DOHH2 (cell line): ENCODE data around the gene SLC49A3.

Experiments
- H3F3A ChIP-seq: fragments of 200-600 bp; sonication (generic), shearing (Covaris generic); 2 replicates; pipeline ENCODE4 v1.6.0; 2016; ENCODE audit warnings: antibody characterized with exemption, mild to moderate bottlenecking; ENCODE audit not compliant: control insufficient read depth, insufficient read depth
- H3K27ac ChIP-seq: fragments of 200-600 bp; sonication (generic); 2 replicates; pipeline ENCODE4 v1.5.1; 2014; ENCODE audit warnings: low read depth, mild to moderate bottlenecking, low read length, moderate library complexity
- H3K27me3 ChIP-seq: fragments of 200-600 bp; sonication (generic); 2 replicates; pipeline ENCODE4 v1.6.1; 2014; ENCODE audit warnings: mild to moderate bottlenecking, low read length, mixed read lengths; ENCODE audit not compliant: control insufficient read depth
- H3K36me3 ChIP-seq: fragments of 200-600 bp; sonication (generic); 2 replicates; pipeline ENCODE4 v1.6.1; 2014; ENCODE audit warnings: mild to moderate bottlenecking, low read length, moderate library complexity, mixed read lengths; ENCODE audit not compliant: control insufficient read depth
- H3K4me1 ChIP-seq: fragments of 200-600 bp; sonication (generic); 2 replicates; pipeline ENCODE4 v1.6.1; 2014; ENCODE audit warnings: mild to moderate bottlenecking, low read length, mixed read lengths; ENCODE audit not compliant: control insufficient read depth
- H3K4me2 ChIP-seq: fragments of 200-600 bp; sonication (generic); 2 replicates; pipeline ENCODE4 v1.6.0; 2014; ENCODE audit warnings: mild to moderate bottlenecking, low read length, moderate library complexity
- H3K4me3 ChIP-seq: fragments of 200-600 bp; sonication (generic); 2 replicates; pipeline ENCODE4 v1.5.1; 2014; ENCODE audit warnings: mild to moderate bottlenecking, low read length, mixed read lengths
- H3K79me2 ChIP-seq: fragments of 200-600 bp; sonication (generic); 2 replicates; pipeline ENCODE4 v1.6.1; 2014; ENCODE audit warnings: mild to moderate bottlenecking, low read length, mixed read lengths; ENCODE audit not compliant: control insufficient read depth
- H3K9me2 ChIP-seq: fragments of 200-600 bp; sonication (generic); replicated peaks from 2 replicates; pipeline ENCODE4 v1.6.1; 2014; ENCODE audit warnings: mild to moderate bottlenecking, low read length, mixed read lengths; ENCODE audit not compliant: control insufficient read depth
- H3K9me3 ChIP-seq: fragments of 200-600 bp; sonication (generic); 2 replicates; pipeline ENCODE4 v1.6.1; 2014; ENCODE audit warnings: antibody characterized with exemption, low read length, mixed read lengths; ENCODE audit not compliant: control insufficient read depth, insufficient read depth
- H4K20me1 ChIP-seq: fragments of 200-600 bp; sonication (generic); 2 replicates; pipeline ENCODE4 v1.6.0; 2014; ENCODE audit warnings: low read depth, mild to moderate bottlenecking, antibody characterized with exemption, low read length, moderate library complexity; ENCODE audit not compliant: control insufficient read depth, insufficient read depth
- CTCF ChIP-seq: fragments of 200-600 bp; sonication (generic); IDR thresholded peaks from one replicate; pipeline ENCODE4 v1.5.1; 2014; ENCODE audit warnings: antibody characterized with exemption, mild to moderate bottlenecking, low read depth, low read length; ENCODE audit not compliant: poor library complexity, severe bottlenecking
- EZH2phosphoT487 ChIP-seq: fragments of 200-600 bp; sonication (generic); IDR thresholded peaks from 2 replicates; pipeline ENCODE4 v1.6.1; 2017; ENCODE audit warnings: borderline replicate concordance, mild to moderate bottlenecking, antibody characterized with exemption, low read length, moderate library complexity, mixed read lengths

The SLC49A3 gene

DNA sequence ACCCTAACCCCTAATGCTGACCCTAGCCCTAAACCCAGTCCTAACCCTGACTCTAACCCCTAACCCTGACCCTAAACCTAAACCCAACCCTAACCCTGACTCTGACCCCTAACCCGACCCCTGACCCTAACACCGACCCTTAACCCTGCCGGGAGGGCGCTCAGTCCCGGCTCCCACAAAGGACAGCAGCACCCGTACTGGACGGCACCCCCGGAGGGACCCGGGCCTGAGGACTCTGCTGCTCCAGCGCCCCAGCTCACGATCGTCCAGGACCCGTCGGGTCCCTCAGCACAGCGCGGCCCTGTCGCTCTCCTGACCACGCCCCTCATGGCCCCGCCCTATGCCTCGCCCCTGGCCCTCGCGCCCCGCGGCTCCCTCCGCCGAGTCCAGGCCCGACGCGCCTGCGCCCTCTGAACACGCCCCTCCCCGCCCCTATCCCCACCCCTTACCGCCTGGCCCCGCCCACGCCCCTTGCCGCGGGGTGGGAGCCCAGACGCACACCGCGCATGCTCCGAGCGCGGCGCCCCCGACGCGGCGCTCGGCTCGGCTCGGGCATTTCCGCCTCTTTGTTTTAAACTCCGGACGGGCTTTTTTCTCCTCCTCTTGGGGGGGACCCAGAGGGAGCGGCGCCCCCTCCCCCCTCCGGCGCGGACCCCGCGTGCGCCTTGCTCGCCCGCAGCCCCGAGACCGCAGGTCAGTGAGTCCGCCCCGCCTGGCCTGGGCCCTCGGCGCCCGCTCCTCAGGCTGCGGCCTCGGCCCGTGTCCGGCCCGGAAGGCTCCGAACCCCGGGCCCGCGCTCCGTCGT, 16.5 kb upstream of the SLC49A3 start, which contains the start of gene PCGF3:
PCGF3 (plus strand) TSS at position 555 of the 805 bp plus-strand sequence. CDS start 27,849 bp downstream, outside the sequence.
- H3F3A ChIP-seq = peaks cover 3% of the 10 kb centered on the region; the same call in 1 of the 2 replicates
- peaks cover 10% of the 10 kb centered on the region; the same call in 1 of the 2 replicates for H4K20me1 ChIP-seq
- H3K27me3 ChIP-seq = no peaks in the 10 kb centered on the region
- H3K4me1 ChIP-seq = peaks cover 25% of the 10 kb centered on the region
- H3K4me2 ChIP-seq = peak within 1 kb of the TSS; percentile 81
- TF ChIP-seq CTCF (no peak), EZH2phosphoT487 (no peak)
- H3K9me2 ChIP-seq = no peaks in the 10 kb centered on the region
- H3K27ac ChIP-seq = peak within 1 kb of the TSS; percentile 62
- no peaks in the 10 kb centered on the region for H3K9me3 ChIP-seq
- peak within 1 kb of the TSS; percentile 98 for H3K4me3 ChIP-seq
- H3K79me2 ChIP-seq = peaks cover 49% of the 10 kb centered on the region
- H3K36me3 ChIP-seq = peaks cover 29% of the 10 kb centered on the region

- Histone ChIP-seq H3K9me2 (no peaks in the 10 kb centered on the region), H4K20me1 (peaks cover 10% of the 10 kb centered on the region; the same call in 1 of the 2 replicates), H3K9me3 (no peaks in the 10 kb centered on the region), H3F3A (peaks cover 3% of the 10 kb centered on the region; the same call in 1 of the 2 replicates), H3K36me3 (peaks cover 23% of the 10 kb centered on the region), H3K4me2 (peak overlapping the region; percentile 67), H3K4me1 (peaks cover 30% of the 10 kb centered on the region), H3K27ac (no peak overlapping the region), H3K79me2 (peaks cover 43% of the 10 kb centered on the region), H3K27me3 (no peaks in the 10 kb centered on the region), H3K4me3 (peak overlapping the region; percentile 98)
- TF ChIP-seq EZH2phosphoT487 (no peak), CTCF (no peak)
Measured at GRCh38 chr4:704971-705277, 16.0 kb upstream of the SLC49A3 start.

DNA sequence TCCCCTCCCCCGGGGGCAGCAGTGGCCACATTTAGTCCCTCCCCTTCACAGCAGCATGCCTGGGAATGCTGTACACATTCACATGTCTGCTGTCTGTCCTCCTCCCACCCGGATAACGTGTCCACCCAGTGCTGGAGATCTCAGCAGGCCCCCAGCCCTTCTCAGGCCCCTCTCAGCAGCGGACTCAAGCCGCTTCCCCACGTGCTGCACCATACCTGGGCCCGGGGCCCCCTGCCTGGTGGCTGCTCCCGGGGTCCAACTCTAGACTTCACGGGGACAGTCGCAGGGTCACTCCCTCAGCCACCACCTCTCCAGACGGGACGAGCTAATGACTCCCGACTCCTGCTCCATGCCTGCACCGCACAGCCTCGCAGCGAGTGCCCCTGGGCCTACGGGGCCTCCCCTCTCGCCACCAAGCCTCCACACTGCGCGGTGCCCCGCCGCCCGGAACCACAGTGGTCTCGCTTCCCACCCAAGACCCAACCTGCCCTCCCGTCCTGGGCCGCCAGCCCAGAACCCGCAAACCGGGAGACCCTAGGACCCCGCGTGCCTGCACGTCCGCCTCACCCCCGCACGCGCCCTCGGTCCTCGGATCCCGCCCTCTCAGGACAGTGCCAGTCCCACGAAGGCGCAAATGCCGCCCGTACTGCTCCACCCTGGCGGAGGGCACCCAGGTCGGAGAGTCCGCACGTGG, 15.4 kb upstream of the SLC49A3 start:
- H3K9me3 ChIP-seq = no peaks in the 10 kb centered on the region
- H3F3A ChIP-seq = no peaks in the 10 kb centered on the region; the same call in 1 of the 2 replicates
- peaks cover 36% of the 10 kb centered on the region for H3K4me1 ChIP-seq
- no peaks in the 10 kb centered on the region for H3K9me2 ChIP-seq
- H3K79me2 ChIP-seq = peaks cover 37% of the 10 kb centered on the region
- no peak overlapping the region for H3K27ac ChIP-seq
- TF ChIP-seq CTCF (no peak), EZH2phosphoT487 (no peak)
- H4K20me1 ChIP-seq = peaks cover 9% of the 10 kb centered on the region; the same call in 1 of the 2 replicates
- no peak overlapping the region for H3K4me3 ChIP-seq
- H3K27me3 ChIP-seq = no peaks in the 10 kb centered on the region
- no peak overlapping the region for H3K4me2 ChIP-seq
- H3K36me3 ChIP-seq = peaks cover 18% of the 10 kb centered on the region
